Hepatocyte (in vitro differentiated cells): Measurements from ENCODE around the gene SNHG17. TPM values are rescaled to one million over a fixed set of nuclear protein-coding genes. Genes with fewer than 3 reads are reported as not detected.
"Not testable (repeated sequence)": the region's sequence is repeated elsewhere in the genome, so short reads cannot be mapped to it uniquely, and the experiment has no call there.

Experiments
- DNase-seq: peaks from one replicate; pipeline ENCODE4 v3.0.0-alpha.2; 2016; ENCODE audit warnings: low spot score
- H2AFZ ChIP-seq: fragments of 200-600 bp; sonication (generic); 2 replicates; pipeline ENCODE4 v1.6.0; 2016; ENCODE audit warnings: antibody characterized with exemption, mild to moderate bottlenecking
- H3K27ac ChIP-seq: fragments of 200-600 bp; sonication (generic); 2 replicates; pipeline ENCODE4 v1.5.1; 2016; ENCODE audit warnings: mild to moderate bottlenecking
- H3K27me3 ChIP-seq: fragments of 200-600 bp; sonication (generic); 2 replicates; pipeline ENCODE4 v1.6.1; 2016
- H3K36me3 ChIP-seq: fragments of 200-600 bp; sonication (generic); replicated peaks from 2 replicates; pipeline ENCODE4 v1.5.1; 2016; ENCODE audit warnings: low read depth; ENCODE audit not compliant: insufficient read depth
- H3K4me1 ChIP-seq: fragments of 200-600 bp; sonication (generic); 2 replicates; pipeline ENCODE4 v1.5.1; 2016; ENCODE audit warnings: mild to moderate bottlenecking, moderate library complexity; ENCODE audit not compliant: insufficient read depth
- H3K4me2 ChIP-seq: fragments of 200-600 bp; sonication (generic); 2 replicates; pipeline ENCODE4 v1.6.0; 2016
- H3K4me3 ChIP-seq: fragments of 200-600 bp; sonication (generic); 2 replicates; pipeline ENCODE4 v1.5.1; 2016; ENCODE audit warnings: mild to moderate bottlenecking
- H3K79me2 ChIP-seq: fragments of 200-600 bp; sonication (generic); 2 replicates; pipeline ENCODE4 v1.6.0; 2017; ENCODE audit warnings: mild to moderate bottlenecking
- H3K9me2 ChIP-seq: fragments of 200-600 bp; sonication (generic); replicated peaks from 2 replicates; pipeline ENCODE4 v1.6.0; 2017; ENCODE audit warnings: mild to moderate bottlenecking; ENCODE audit not compliant: insufficient read depth
- H3K9me3 ChIP-seq: fragments of 200-600 bp; sonication (generic); 2 replicates; pipeline ENCODE4 v1.5.1; 2016; ENCODE audit warnings: low read depth, mild to moderate bottlenecking
- H4K20me1 ChIP-seq: fragments of 200-600 bp; sonication (generic); 2 replicates; pipeline ENCODE4 v1.6.0; 2016; ENCODE audit warnings: mild to moderate bottlenecking; ENCODE audit not compliant: insufficient read depth, poor library complexity, severe bottlenecking
- EZH2 ChIP-seq: fragments of 200-600 bp; sonication (generic); IDR thresholded peaks from 2 replicates; pipeline ENCODE4 v1.6.1; 2016; ENCODE audit warnings: antibody characterized with exemption, mild to moderate bottlenecking, borderline replicate concordance
- EZH2phosphoT487 ChIP-seq: fragments of 200-600 bp; sonication (generic); IDR thresholded peaks from one replicate; pipeline ENCODE4 v1.6.1; 2018; ENCODE audit warnings: antibody characterized with exemption, mild to moderate bottlenecking, low read depth, moderate library complexity; ENCODE audit not compliant: unreplicated experiment, severe bottlenecking
- WGBS: methylation state at CpG from one replicate; pipeline ENCODE4 v1.1.6; 2016; ENCODE audit warnings: low lambda C conversion rate; ENCODE audit errors: missing lambda C conversion rate; 5-methylcytosine and 5-hydroxymethylcytosine counted together
- polyA plus RNA-seq: library from polyadenylated mRNA; unstranded; fragments of >200 nt; fragmentation: Nextera tagmentation; extraction: Ambion mirVana; gene quantifications from 2 replicates; pipeline ENCODE4 v1.2.1, GENCODE V29; 2016
- total RNA-seq: library from RNA; depleted of rRNA; stranded (reverse); fragments of >200 nt; gene quantifications from 2 replicates; pipeline ENCODE4 v1.2.3, GENCODE V29; 2014
- TF ChIP-seq, protein P1 (sequence below): fragments of 200-600 bp; sonication (generic); IDR thresholded peaks from 2 replicates; pipeline ENCODE4 v1.5.1; 2016; ENCODE audit warnings: antibody characterized with exemption, mild to moderate bottlenecking; ENCODE audit not compliant: poor library complexity

Gene SNHG17
- total and polyA plus RNA-seq, 2 experiments from 2014 or later, result 8.5 to 24.3 TPM

DNA sequence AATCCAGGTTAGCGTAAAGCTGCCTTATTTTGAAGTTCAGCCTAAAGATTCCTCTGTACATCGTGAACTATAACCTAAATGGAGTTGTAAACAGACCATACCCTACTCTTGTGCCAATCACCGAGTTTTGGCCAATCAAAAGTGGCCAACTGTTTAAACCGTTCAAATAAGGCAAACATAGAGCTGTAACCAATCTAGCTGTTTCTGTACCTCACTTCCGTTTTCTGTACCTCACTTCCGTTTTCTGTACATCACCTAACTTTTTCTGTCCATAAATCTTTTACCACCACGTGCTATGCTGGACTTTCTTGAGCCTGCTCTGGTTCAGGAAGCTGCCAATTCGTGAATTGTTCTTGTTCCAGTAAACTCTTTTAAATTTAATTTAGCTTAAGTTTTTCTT, 49.1 kb downstream of the SNHG17 start:
- 89% methylated on average over 8 of the region's 8 CpGs for WGBS
- H3K27me3 ChIP-seq, result no peaks in the 10 kb centered on the region
- no peaks in the 10 kb centered on the region for H3K36me3 ChIP-seq
- H3K9me2 ChIP-seq, result no peaks in the 10 kb centered on the region
- no peak overlapping the region for H3K4me3 ChIP-seq
- no peaks in the 10 kb centered on the region for H4K20me1 ChIP-seq
- H3K4me2 ChIP-seq, result no peak overlapping the region
- no peak for DNase-seq
- no peaks in the 10 kb centered on the region for H3K79me2 ChIP-seq
- no peak overlapping the region for H2AFZ ChIP-seq
- no peaks in the 10 kb centered on the region for H3K4me1 ChIP-seq
- TF ChIP-seq, protein P1, sequence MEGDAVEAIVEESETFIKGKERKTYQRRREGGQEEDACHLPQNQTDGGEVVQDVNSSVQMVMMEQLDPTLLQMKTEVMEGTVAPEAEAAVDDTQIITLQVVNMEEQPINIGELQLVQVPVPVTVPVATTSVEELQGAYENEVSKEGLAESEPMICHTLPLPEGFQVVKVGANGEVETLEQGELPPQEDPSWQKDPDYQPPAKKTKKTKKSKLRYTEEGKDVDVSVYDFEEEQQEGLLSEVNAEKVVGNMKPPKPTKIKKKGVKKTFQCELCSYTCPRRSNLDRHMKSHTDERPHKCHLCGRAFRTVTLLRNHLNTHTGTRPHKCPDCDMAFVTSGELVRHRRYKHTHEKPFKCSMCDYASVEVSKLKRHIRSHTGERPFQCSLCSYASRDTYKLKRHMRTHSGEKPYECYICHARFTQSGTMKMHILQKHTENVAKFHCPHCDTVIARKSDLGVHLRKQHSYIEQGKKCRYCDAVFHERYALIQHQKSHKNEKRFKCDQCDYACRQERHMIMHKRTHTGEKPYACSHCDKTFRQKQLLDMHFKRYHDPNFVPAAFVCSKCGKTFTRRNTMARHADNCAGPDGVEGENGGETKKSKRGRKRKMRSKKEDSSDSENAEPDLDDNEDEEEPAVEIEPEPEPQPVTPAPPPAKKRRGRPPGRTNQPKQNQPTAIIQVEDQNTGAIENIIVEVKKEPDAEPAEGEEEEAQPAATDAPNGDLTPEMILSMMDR, result no peak
- TF ChIP-seq EZH2phosphoT487 (no peak), EZH2 (no peak)
- no peaks in the 10 kb centered on the region for H3K9me3 ChIP-seq
- no peak overlapping the region for H3K27ac ChIP-seq

DNA sequence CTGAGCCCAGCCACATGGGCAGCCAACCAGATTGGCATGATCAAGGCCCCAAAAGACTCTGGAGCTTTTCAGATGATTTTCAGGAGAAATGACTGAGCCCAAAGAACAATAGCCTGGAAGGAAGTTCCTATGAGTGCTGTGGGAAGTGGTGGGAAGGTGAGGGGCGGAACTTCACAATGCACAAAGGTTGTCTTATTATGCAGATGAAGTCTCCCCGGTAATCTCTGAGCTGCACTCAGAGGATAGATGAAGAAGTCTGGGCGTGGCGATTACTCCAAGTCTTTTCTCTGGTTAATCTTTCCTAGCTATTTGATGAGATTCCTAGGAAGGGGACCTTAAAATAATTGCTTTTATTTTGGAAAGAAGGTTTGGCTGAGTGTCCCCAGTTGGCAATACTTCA, 52.0 kb downstream of the SNHG17 start:
- Histone ChIP-seq H3K9me3 (no peaks in the 10 kb centered on the region), H3K36me3 (no peaks in the 10 kb centered on the region), H3K79me2 (no peaks in the 10 kb centered on the region), H3K4me2 (no peak overlapping the region), H2AFZ (no peak overlapping the region), H3K27ac (no peak overlapping the region), H4K20me1 (no peaks in the 10 kb centered on the region), H3K4me3 (no peak overlapping the region), H3K9me2 (no peaks in the 10 kb centered on the region), H3K4me1 (no peaks in the 10 kb centered on the region), H3K27me3 (no peaks in the 10 kb centered on the region)
- 78% methylated on average over 4 of the region's 4 CpGs for WGBS
- DNase-seq, result no peak
- TF ChIP-seq EZH2phosphoT487, result no peak
- TF ChIP-seq, protein P1, result no peak
- no peak for TF ChIP-seq EZH2

DNA sequence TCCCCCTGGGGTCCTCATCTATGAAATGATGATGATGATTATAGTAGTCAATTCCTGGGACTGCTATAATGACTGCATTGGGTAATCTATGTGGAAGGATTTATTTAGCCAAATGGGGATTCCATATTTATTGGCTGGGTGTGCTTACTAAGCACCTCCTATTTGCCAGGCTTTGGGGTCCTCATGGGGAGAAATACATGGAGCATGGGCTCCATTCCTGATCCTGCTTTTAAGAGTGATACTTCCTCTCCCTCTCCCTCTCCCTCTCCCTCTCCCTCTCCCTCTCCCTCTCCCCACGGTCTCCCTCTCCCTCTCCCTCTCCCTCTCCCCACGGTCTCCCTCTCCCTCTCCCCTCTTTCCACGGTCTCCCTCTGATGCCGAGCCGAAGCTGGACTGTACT, 57.3 kb downstream of the SNHG17 start:
- H3K4me2 ChIP-seq, H3K79me2 ChIP-seq, H3K9me3 ChIP-seq, H3K4me3 ChIP-seq, H2AFZ ChIP-seq, H3K27me3 ChIP-seq, H4K20me1 ChIP-seq, DNase-seq, H3K4me1 ChIP-seq, H3K36me3 ChIP-seq, H3K27ac ChIP-seq, H3K9me2 ChIP-seq: not testable (repeated sequence)
- WGBS, result no CpG with 5 or more reads among the region's 5 CpGs

DNA sequence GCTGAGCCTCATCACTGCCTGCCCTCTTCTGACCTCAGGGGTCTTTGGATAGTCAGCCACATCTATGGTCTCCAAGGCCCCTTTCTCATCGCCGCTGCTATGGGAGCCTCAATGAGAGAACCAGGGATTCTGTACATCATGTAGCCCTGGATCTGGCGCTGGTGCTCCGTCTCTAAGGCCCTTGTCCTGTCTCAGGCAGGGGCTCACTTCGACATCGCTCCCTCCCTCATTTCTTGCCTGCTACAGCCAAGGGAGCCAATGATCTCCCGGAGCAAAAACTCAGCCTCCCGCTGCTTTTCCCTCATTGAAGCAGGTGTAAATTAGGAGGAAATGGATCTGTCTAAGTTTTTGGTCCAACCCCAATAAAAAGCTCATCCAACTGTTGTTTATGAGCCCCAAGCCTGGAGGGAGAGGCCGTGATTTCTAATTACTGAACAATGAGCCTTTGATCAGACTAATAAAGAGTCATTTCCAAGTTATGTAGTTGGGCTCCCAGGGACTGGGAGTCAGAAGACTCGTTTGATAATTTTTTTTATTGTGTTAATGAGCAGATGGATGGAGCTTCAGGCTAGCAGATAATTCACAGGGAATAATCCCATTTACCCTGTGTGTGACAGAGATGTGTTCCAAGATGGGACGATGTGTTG, 58.0 kb downstream of the SNHG17 start:
- WGBS, result 87% methylated on average over 11 of the region's 11 CpGs
- no peak overlapping the region for H2AFZ ChIP-seq
- TF ChIP-seq EZH2phosphoT487 (no peak), EZH2 (no peak)
- TF ChIP-seq, protein P1, result no peak

More for the DNA sequence above, 58.0 kb downstream of the SNHG17 start:
- DNase-seq, result no peak
- H3K9me2 ChIP-seq, result no peaks in the 10 kb centered on the region
- H4K20me1 ChIP-seq, result no peaks in the 10 kb centered on the region
- H3K79me2 ChIP-seq, result no peaks in the 10 kb centered on the region
- no peaks in the 10 kb centered on the region for H3K36me3 ChIP-seq
- no peak overlapping the region for H3K4me3 ChIP-seq
- no peaks in the 10 kb centered on the region for H3K27me3 ChIP-seq
- H3K4me1 ChIP-seq, result peaks cover 7% of the 10 kb centered on the region
- no peaks in the 10 kb centered on the region for H3K9me3 ChIP-seq
- H3K4me2 ChIP-seq, result no peak overlapping the region
- no peak overlapping the region for H3K27ac ChIP-seq
